ENCODE measurements around the gene MAP4K4.

Gene MAP4K4

DNA sequence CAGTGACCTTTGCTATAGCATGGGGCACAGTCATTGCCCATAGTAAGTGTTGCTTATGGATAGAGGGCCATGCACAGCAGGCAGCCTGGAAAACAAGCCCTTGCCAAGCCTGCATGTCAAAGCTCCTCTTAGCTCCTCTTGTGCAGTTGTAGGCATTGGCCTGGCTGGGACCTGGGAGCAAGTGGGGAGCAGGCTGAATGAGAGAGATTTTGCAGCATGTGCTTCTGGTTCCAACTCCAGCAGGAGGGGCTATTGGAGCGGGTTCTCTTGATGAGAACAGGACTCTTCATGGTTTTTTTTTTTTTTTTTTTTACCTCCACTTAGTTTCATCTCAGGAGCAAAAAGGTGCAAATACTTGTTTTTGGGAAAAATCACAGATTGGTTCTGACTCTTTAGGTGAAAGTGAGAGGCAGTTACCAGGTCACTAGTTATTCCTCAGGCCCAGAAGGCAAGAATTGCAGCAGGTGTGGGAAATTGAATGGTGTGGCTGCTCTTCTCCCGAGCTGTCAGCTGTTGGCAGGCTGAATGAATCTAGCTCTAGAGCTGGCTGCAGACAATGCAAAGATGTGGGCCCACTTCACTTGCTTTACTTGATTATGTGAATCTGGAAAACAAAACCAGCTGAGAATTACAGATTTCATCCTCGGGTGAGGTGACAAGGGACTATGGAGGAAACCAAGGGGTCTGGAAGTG is 95.9 kb downstream of the MAP4K4 start:
- H3K27ac ChIP-seq (ENCODE audit: low read length): no peak overlapping the region
- H3K27me3 ChIP-seq (replicated peaks; ENCODE audit: insufficient read depth, low read length): no peaks in the 10 kb centered on the region
- H3K36me3 ChIP-seq (replicated peaks; ENCODE audit: insufficient read depth, low read length): no peaks in the 10 kb centered on the region
- no peak for DNase-seq
- H3K9me3 ChIP-seq (replicated peaks; ENCODE audit: insufficient read depth, low read length): no peaks in the 10 kb centered on the region
- no peaks in the 10 kb centered on the region for H3K79me2 ChIP-seq (ENCODE audit: low read length)
- TF ChIP-seq, protein P1, sequence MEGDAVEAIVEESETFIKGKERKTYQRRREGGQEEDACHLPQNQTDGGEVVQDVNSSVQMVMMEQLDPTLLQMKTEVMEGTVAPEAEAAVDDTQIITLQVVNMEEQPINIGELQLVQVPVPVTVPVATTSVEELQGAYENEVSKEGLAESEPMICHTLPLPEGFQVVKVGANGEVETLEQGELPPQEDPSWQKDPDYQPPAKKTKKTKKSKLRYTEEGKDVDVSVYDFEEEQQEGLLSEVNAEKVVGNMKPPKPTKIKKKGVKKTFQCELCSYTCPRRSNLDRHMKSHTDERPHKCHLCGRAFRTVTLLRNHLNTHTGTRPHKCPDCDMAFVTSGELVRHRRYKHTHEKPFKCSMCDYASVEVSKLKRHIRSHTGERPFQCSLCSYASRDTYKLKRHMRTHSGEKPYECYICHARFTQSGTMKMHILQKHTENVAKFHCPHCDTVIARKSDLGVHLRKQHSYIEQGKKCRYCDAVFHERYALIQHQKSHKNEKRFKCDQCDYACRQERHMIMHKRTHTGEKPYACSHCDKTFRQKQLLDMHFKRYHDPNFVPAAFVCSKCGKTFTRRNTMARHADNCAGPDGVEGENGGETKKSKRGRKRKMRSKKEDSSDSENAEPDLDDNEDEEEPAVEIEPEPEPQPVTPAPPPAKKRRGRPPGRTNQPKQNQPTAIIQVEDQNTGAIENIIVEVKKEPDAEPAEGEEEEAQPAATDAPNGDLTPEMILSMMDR (IDR thresholded peaks at IDR 0.05; ENCODE audit: low read length): no peak
- no peak for TF ChIP-seq EZH2 (optimal IDR thresholded peaks at IDR 0.05; ENCODE audit: low read depth, low read length)
- TF ChIP-seq EZH2phosphoT487 (IDR thresholded peaks at IDR 0.05; ENCODE audit: low read length): no peak
- no peaks in the 10 kb centered on the region for H3K4me1 ChIP-seq (ENCODE audit: low read length)
- H3K9ac ChIP-seq (ENCODE audit: low read length): no peak overlapping the region
- no peaks in the 10 kb centered on the region for H3K9me2 ChIP-seq (replicated peaks; ENCODE audit: insufficient read depth, low read length)
- H3K4me3 ChIP-seq (ENCODE audit: low read length): no peak overlapping the region
- no peaks in the 10 kb centered on the region for H3F3A ChIP-seq (ENCODE audit: insufficient read depth, low read length)
- no peak overlapping the region for H2AFZ ChIP-seq (ENCODE audit: low read length)
- no peak overlapping the region for H3K4me2 ChIP-seq (ENCODE audit: low read depth, low read length)
- no peaks in the 10 kb centered on the region for H4K20me1 ChIP-seq (ENCODE audit: insufficient read depth, low read length)

DNA sequence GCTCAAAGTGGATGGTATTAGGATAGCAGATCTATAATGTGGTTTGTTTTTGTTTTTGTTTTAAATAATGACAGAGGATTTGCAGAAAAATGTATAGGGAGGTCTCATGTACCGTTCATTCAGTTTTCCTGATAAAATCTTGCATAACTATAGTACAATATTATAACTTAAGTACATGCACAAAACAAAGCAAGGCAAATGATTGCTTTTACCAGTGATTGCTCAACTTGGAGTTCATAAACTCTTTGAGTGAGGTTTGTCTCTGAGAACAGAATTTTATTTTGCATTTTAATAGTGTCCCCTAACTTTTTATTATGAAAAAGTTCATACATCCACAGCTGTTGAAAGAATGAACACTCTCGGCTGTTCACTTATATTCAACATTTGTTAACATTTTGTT is 96.6 kb downstream of the MAP4K4 start:
- no peaks in the 10 kb centered on the region for H3K9me2 ChIP-seq (replicated peaks; ENCODE audit: insufficient read depth, low read length)
- no peak overlapping the region for H2AFZ ChIP-seq (ENCODE audit: low read length)
- no peaks in the 10 kb centered on the region for H3K4me1 ChIP-seq (ENCODE audit: low read length)
- H3K4me2 ChIP-seq (ENCODE audit: low read depth, low read length): no peak overlapping the region
- no peaks in the 10 kb centered on the region for H3K27me3 ChIP-seq (replicated peaks; ENCODE audit: insufficient read depth, low read length)
- DNase-seq: no peak
- H3K27ac ChIP-seq (ENCODE audit: low read length): no peak overlapping the region
- TF ChIP-seq, protein P1 (IDR thresholded peaks at IDR 0.05; ENCODE audit: low read length): no peak
- TF ChIP-seq EZH2phosphoT487 (IDR thresholded peaks at IDR 0.05; ENCODE audit: low read length) (no peak), EZH2 (optimal IDR thresholded peaks at IDR 0.05; ENCODE audit: low read depth, low read length) (no peak)
- no peaks in the 10 kb centered on the region for H3K79me2 ChIP-seq (ENCODE audit: low read length)
- no peaks in the 10 kb centered on the region for H3F3A ChIP-seq (ENCODE audit: insufficient read depth, low read length)
- H3K9me3 ChIP-seq (replicated peaks; ENCODE audit: insufficient read depth, low read length): no peaks in the 10 kb centered on the region
- no peak overlapping the region for H3K4me3 ChIP-seq (ENCODE audit: low read length)
- no peaks in the 10 kb centered on the region for H3K36me3 ChIP-seq (replicated peaks; ENCODE audit: insufficient read depth, low read length)
- no peaks in the 10 kb centered on the region for H4K20me1 ChIP-seq (ENCODE audit: insufficient read depth, low read length)
- no peak overlapping the region for H3K9ac ChIP-seq (ENCODE audit: low read length)

DNA sequence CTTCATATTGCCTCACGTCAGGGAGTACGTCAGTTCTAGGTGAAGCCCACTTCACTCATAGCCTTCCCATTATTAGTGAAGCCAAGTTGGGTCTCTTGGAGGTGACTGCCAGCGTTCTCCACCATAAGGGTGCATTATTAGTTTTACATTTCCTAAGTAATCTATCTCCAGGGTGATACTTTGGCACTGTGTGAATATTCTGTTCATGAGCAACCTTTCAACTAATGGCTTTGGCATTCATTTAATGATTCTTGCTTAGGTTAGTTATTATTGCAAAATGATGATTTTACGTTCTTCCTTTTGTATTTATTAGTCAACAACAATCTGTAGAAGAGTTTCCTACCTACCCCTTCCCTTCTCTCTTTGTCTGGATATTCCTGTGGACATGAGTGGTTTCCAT is 97.5 kb downstream of the MAP4K4 start:
- Histone ChIP-seq H3K4me2 (ENCODE audit: low read depth, low read length) (no peak overlapping the region), H3K79me2 (ENCODE audit: low read length) (no peaks in the 10 kb centered on the region), H3K27me3 (replicated peaks; ENCODE audit: insufficient read depth, low read length) (no peaks in the 10 kb centered on the region), H2AFZ (ENCODE audit: low read length) (no peak overlapping the region), H3F3A (ENCODE audit: insufficient read depth, low read length) (no peaks in the 10 kb centered on the region), H3K4me1 (ENCODE audit: low read length) (no peaks in the 10 kb centered on the region), H3K36me3 (replicated peaks; ENCODE audit: insufficient read depth, low read length) (no peaks in the 10 kb centered on the region), H3K9ac (ENCODE audit: low read length) (no peak overlapping the region), H3K4me3 (ENCODE audit: low read length) (no peak overlapping the region), H3K9me3 (replicated peaks; ENCODE audit: insufficient read depth, low read length) (no peaks in the 10 kb centered on the region), H3K9me2 (replicated peaks; ENCODE audit: insufficient read depth, low read length) (no peaks in the 10 kb centered on the region), H4K20me1 (ENCODE audit: insufficient read depth, low read length) (no peaks in the 10 kb centered on the region), H3K27ac (ENCODE audit: low read length) (no peak overlapping the region)
- no peak for DNase-seq
- no peak for TF ChIP-seq EZH2phosphoT487 (IDR thresholded peaks at IDR 0.05; ENCODE audit: low read length)
- TF ChIP-seq EZH2 (optimal IDR thresholded peaks at IDR 0.05; ENCODE audit: low read depth, low read length): no peak
- TF ChIP-seq, protein P1 (IDR thresholded peaks at IDR 0.05; ENCODE audit: low read length): no peak
